Measurements from ENCODE around the gene PDRG1. TPM values are rescaled to one million over a fixed set of nuclear protein-coding genes. Genes with fewer than 3 reads are reported as not detected.

The PDRG1 gene
- total RNA-seq = 1 to 10 TPM; 5.1 to 6.6 (median 6.2) TPM

DNA sequence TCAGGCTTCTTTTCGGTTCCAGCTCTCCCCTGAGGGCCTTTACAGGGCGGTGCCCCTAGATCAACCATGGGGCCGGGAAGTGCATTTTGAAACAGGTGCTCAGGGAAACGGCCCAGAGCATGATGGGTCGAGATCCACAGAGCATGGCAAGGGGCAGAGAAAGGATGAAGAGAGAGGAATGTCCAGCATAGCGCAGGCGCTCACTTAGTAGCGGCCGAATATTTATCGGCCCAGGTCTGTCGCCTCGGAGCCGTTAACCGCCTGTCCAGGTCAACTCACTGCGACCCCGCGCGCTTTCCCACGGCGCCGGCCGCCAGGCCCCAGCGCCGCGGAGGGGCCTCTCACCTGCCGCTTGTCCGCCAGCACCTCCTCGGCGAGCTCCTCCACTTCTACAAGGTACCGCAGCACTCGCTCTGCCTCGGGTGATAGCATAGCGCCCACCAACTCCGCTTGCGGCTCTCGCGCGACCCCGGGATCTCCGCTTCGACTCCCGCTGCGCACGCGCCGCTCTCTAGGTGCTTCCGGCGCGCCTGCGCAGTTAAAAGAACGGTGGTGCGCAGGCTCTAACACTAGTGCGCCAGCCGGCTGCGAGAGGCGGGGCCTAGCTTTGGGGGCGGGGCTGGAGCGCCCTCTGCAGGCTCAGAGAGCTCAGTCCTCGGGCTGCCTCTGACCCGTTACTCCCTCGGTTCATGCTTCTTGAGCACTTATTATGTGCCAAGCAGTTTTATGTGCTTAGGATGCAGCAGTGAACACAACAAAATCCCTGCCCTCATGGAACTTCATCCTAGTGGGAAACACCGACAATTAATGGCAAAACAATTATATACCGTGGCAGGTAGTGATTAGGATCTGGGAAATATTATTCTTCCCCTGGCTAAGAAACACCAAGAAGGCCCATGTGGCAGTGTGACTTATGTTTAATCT, at the start of gene PDRG1:
Gene PDRG1, minus strand, starts transcription at position 517 of the 924 bp plus-strand sequence. Its CDS starts 85 bp downstream, at position 432.
- peak; percentile 91 to 98 (median 97) for DNase-seq
- peak; percentile 47 to 56 for TF ChIP-seq POLR2A (IDR thresholded peaks at IDR 0.05)
- TF ChIP-seq CTCF (IDR thresholded peaks at IDR 0.05) = peak; percentile 90 to 97 (median 94)
- Histone ChIP-seq H3K4me3 (peak within 1 kb of the TSS; percentile 61 to 90 (median 73)), H3K4me1 (peaks cover 0 to 14% (median 0%) of the 10 kb centered on the region in 4 donors), H3K36me3 (peaks cover 0 to 31% (median 0%) of the 10 kb centered on the region in 3 donors), H3K27ac (peak within 1 kb of the TSS; percentile 54 to 85 (median 70)), H3K27me3 (no peaks in the 10 kb centered on the region), H3K9me3 (no peaks in the 10 kb centered on the region)

- no peak for DNase-seq
- Histone ChIP-seq H3K36me3 (no peaks in the 10 kb centered on the region), H3K9me3 (no peaks in the 10 kb centered on the region), H3K4me1 (no peaks in the 10 kb centered on the region), H3K27me3 (peaks cover 0 to 7% of the 10 kb centered on the region in 2 donors), H3K4me3 (no peak overlapping the region), H3K27ac (no peak overlapping the region)
- no peak for TF ChIP-seq CTCF (IDR thresholded peaks at IDR 0.05)
- no peak for TF ChIP-seq POLR2A (IDR thresholded peaks at IDR 0.05)
These were observed 46.4 kb upstream of the PDRG1 start for GRCh38 chr20:31998246-31998645.

- TF ChIP-seq CTCF (IDR thresholded peaks at IDR 0.05) (no peak), POLR2A (IDR thresholded peaks at IDR 0.05) (no peak)
- Histone ChIP-seq H3K4me1 (no peaks in the 10 kb centered on the region), H3K9me3 (no peaks in the 10 kb centered on the region), H3K36me3 (no peaks in the 10 kb centered on the region), H3K27ac (no peak overlapping the region), H3K4me3 (no peak overlapping the region), H3K27me3 (peaks cover 0 to 7% of the 10 kb centered on the region in 2 donors)
- DNase-seq = no peak
These were observed 45.1 kb upstream of the PDRG1 start for GRCh38 chr20:31996996-31997395.

DNA sequence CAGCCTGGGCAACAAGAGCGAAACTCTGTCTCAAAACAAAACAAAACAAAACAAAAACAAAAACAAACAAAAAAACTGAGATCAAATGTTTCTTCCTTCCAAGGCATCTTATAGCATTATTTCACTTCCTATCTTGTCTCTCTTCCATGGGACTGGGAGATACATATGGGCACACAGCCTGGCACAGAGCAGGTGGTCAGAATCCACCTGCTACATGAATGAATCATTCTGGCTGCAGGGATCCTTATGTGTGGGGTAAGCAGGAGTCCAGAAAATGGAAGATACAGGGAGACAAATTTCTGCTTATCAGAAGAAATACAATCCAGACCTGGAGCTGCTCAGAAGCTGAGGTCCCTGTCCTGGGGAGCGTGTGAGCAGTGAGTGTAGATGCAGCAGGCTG, 40.2 kb upstream of the PDRG1 start:
- no peak for DNase-seq
- Histone ChIP-seq H3K36me3 (no peaks in the 10 kb centered on the region), H3K27ac (no peak overlapping the region), H3K4me1 (no peaks in the 10 kb centered on the region), H3K9me3 (no peaks in the 10 kb centered on the region), H3K27me3 (peaks cover 0 to 7% of the 10 kb centered on the region in 2 donors), H3K4me3 (no peak overlapping the region)
- no peak for TF ChIP-seq CTCF (IDR thresholded peaks at IDR 0.05)
- TF ChIP-seq POLR2A (IDR thresholded peaks at IDR 0.05) = no peak

- Histone ChIP-seq H3K27ac (no peak overlapping the region), H3K27me3 (peaks cover 0 to 7% of the 10 kb centered on the region in 2 donors), H3K4me1 (no peaks in the 10 kb centered on the region), H3K9me3 (no peaks in the 10 kb centered on the region), H3K36me3 (no peaks in the 10 kb centered on the region), H3K4me3 (no peak overlapping the region)
- TF ChIP-seq CTCF (IDR thresholded peaks at IDR 0.05) (no peak), POLR2A (IDR thresholded peaks at IDR 0.05) (no peak)
- DNase-seq = no peak
These were observed 39.5 kb upstream of the PDRG1 start for GRCh38 chr20:31991339-31991705.
